ENCODE data around the gene C2CD4C.

- TF ChIP-seq, protein P1, sequence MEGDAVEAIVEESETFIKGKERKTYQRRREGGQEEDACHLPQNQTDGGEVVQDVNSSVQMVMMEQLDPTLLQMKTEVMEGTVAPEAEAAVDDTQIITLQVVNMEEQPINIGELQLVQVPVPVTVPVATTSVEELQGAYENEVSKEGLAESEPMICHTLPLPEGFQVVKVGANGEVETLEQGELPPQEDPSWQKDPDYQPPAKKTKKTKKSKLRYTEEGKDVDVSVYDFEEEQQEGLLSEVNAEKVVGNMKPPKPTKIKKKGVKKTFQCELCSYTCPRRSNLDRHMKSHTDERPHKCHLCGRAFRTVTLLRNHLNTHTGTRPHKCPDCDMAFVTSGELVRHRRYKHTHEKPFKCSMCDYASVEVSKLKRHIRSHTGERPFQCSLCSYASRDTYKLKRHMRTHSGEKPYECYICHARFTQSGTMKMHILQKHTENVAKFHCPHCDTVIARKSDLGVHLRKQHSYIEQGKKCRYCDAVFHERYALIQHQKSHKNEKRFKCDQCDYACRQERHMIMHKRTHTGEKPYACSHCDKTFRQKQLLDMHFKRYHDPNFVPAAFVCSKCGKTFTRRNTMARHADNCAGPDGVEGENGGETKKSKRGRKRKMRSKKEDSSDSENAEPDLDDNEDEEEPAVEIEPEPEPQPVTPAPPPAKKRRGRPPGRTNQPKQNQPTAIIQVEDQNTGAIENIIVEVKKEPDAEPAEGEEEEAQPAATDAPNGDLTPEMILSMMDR (IDR thresholded peaks at IDR 0.05): no peak
- no peak for TF ChIP-seq ZFX (IDR thresholded peaks at IDR 0.05; ENCODE audit: borderline replicate concordance)
Measured at GRCh38 chr19:392375-392970, 16.5 kb downstream of the C2CD4C start.
